HG02759 (cell line): Measurements from ENCODE around the gene FBXO44.
"Not testable (repeated sequence)": the region's sequence is repeated elsewhere in the genome, so short reads cannot be mapped to it uniquely, and the experiment has no call there.

ENCODE experiments used
- ATAC-seq: cut with Tn5 transposase; IDR thresholded peaks from one replicate; pipeline ENCODE4 v1.9.1; 2021; ENCODE audit warnings: mild to moderate bottlenecking, moderate library complexity; ENCODE audit not compliant: unreplicated experiment

FBXO44 gene, protein sequence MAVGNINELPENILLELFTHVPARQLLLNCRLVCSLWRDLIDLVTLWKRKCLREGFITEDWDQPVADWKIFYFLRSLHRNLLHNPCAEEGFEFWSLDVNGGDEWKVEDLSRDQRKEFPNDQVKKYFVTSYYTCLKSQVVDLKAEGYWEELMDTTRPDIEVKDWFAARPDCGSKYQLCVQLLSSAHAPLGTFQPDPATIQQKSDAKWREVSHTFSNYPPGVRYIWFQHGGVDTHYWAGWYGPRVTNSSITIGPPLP

DNA sequence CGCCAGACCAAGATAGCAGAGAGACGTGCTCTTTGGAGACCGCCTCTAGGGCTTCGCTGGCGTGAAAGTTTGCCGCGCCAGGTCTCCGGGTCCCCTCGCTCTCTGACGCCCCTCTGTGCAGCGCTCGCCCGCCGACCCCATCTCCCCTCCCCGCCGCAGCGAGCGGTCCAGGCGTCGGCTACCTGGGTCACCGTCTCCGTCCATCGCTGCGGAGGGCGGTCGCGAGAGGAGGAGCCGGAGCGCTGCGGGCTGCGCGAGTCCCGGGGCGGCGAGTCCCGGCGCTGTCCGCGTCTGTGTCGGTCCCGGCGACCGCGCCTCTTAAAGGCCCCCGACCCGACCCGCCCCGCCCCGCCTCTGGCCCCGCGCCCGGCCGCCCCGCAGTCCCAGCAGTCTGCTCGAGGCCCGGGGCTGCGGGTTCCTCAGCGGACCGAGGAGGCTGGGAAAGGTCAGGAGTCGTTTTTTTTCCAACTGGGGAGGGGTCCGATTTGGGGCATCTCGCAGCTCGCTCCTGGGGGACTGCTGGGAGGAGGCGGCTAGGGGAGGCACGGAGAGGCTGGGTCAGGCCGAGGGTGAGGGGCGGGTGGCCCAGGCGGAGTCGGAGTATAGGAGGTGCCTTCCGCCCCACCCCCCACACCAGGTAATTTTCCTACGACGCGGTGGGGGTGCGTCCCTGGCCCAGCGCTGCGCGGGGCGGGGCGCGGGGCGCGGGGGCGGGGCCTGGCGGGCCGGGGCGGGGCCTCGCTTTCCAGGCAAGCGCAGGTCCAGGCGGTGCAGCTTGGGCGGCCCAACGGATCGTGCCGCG is at the start of gene FBXO44, which contains the start of gene FBXO2:
Gene FBXO44 (plus strand): TSS at position 741 of the 802 bp plus-strand sequence. CDS start 959 bp downstream, outside the sequence.
Gene FBXO2 (minus strand): TSS at position 293 of the 802 bp plus-strand sequence. CDS start 89 bp downstream, at position 204.
- ATAC-seq = peak; percentile 76

GRCh38 chr1:11606775-11607174 is 47.9 kb upstream of the FBXO44 start:
- no peak for ATAC-seq

- not testable (repeated sequence) for ATAC-seq
These were observed 46.0 kb upstream of the FBXO44 start for GRCh38 chr1:11608596-11609130.

- not testable (repeated sequence) for ATAC-seq
These were observed 45.3 kb upstream of the FBXO44 start for GRCh38 chr1:11609378-11609777.

GRCh38 chr1:11610629-11611180 is 44.0 kb upstream of the FBXO44 start:
- ATAC-seq = no peak

GRCh38 chr1:11611638-11612327 is 42.9 kb upstream of the FBXO44 start:
- ATAC-seq = no peak

GRCh38 chr1:11613347-11613746 is 41.3 kb upstream of the FBXO44 start:
- no peak for ATAC-seq

GRCh38 chr1:11615090-11615489 is 39.6 kb upstream of the FBXO44 start:
- ATAC-seq = no peak

DNA sequence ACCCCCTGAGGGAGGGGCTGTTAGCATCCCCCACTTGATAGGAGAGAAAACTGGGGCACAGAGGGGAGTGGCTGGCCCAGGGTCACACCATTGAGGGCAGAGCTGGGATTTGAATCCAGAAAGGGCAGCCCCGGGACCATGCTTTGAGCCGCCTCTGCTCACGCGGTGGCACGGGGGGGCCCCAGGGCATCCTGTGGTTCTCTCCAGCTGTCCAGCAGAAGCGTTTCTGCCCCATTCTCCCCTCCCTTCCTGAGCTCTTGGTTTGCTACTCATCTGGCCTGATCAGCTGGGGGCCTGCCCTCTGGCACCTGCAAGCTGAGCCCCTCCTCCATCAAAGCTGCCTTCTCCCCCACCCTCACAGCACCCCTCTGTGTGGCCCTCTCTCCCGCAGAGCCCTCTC is 37.9 kb upstream of the FBXO44 start:
- ATAC-seq = no peak

- no peak for ATAC-seq
These were observed 37.4 kb upstream of the FBXO44 start for GRCh38 chr1:11617314-11617713.

GRCh38 chr1:11617741-11618140 is 36.9 kb upstream of the FBXO44 start:
- no peak for ATAC-seq

GRCh38 chr1:11620405-11620804 is 34.3 kb upstream of the FBXO44 start:
- no peak for ATAC-seq

DNA sequence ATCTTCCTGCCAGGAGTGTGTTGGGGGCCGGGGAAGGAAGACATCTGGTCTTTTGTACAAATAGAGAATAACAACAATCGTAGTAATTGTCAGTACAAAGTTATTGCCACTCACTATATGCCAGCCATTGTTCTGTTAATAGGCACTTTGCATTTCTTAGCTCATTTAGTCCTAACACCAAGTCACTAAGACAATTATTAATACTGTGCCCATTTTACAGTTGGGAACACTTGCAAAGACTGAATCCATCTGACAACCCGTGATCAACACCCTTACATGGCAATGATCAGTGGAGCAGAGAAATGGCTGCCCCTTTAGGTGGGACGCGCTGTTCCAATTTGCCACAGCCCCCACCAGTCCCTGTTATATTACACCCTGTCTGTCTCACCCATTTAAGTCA is 33.8 kb upstream of the FBXO44 start:
- ATAC-seq = no peak

DNA sequence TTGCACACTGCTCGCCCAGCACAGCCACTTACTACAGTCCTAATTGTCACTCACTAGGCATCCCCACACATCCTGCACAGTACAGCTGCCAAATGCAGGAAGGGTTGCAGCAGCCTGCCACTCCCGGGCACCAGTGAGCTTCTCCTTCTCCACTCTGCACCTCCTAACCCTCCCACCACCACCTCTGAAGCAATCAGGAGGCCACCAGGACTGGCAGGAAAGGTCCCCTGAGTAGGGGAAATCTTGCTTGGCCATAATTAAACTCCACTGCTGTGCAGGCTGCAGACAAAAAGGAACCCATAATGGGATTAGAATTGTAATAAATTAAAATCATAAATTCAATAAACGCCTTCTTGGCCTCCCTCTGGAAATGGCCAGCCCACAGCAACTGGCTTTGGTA is 32.3 kb upstream of the FBXO44 start:
- ATAC-seq = no peak

DNA sequence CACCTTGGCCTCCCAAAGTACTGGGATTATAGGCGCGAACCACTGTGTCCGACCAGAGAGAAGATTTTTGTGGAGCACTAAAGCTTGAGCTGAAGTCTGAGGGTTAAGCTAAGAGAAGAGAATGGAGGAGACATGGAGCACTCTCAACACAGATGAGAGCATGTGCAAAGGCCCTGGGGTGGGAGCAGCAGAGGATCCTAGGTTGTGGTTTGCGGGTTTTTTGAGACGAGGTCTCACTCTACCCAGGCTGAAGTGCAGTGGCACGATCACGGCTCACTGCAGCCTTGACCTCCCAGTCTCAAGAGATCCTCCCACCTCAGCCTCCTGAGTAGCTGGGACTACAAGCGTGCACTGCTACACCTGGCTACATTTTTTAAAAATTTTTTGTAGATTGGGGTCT is 31.0 kb upstream of the FBXO44 start:
- ATAC-seq = no peak

GRCh38 chr1:11626551-11626950 is 28.1 kb upstream of the FBXO44 start:
- no peak for ATAC-seq

- ATAC-seq = no peak
These were observed 25.9 kb upstream of the FBXO44 start for GRCh38 chr1:11628767-11629166.

DNA sequence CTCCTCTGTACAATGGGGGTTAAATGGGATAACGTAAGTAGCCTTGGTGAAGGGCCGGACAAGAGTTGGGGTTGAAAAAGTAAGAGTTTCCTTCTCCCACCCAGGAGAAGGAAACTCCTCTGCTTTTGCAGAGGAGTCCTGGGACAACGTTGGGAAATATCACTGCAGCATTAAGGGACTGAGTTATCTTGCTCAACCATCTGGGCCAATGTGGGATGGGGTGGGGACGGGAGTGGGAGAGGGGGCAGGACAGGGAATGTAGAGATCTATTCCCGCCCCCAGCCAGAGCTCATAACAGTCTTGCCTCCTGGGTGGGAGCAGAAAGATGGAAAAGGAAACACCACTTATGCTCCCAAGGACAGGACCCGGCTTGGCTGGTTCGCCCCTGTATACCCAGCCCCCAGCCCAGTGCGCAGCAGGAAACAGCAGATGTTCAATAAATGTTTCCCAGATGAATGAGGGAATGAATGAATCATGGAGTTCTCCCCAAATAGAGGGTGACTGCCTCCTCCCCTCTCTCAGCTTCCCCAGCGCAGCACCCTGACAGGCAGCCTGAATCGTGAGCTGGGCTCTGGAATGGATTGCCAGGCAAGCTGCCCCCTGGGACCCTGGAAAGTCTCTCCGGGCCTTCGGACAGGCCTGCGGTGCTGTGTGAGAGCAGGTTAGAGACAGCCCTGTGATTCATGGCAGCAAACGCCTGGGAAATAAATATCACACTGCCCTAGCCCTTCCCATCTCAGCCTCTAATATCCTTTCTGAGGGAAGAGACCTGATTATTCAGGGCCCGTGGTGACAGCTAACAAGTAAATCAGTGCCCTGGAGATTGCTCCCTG is 25.3 kb upstream of the FBXO44 start:
- ATAC-seq = no peak

- no peak for ATAC-seq
These were observed 20.1 kb upstream of the FBXO44 start for GRCh38 chr1:11634365-11635192.
